ENCODE results near the gene SLC26A6. TPM values are rescaled to one million over a fixed set of nuclear protein-coding genes. Genes with fewer than 3 reads are reported as not detected.

Gene SLC26A6
- total RNA-seq, 2 donors from 2014 or later = 38.3 to 110 TPM

- H3K9me3 Mint-ChIP-seq = no peaks in the 10 kb centered on the region
- peak overlapping the region in 1 of 2 donors; percentile 17 for H3K27ac Mint-ChIP-seq
- ATAC-seq (no peak), DNase-seq (ENCODE audit: low spot score in 2 of 2) (no peak)
- H3K36me3 Mint-ChIP-seq = no peaks in the 10 kb centered on the region
These were observed 9.9 kb upstream of the SLC26A6 start for GRCh38 chr3:48644898-48645760.

GRCh38 chr3:48642605-48643004 is 7.3 kb upstream of the SLC26A6 start:
- Mint-ChIP-seq H3K36me3 (no peaks in the 10 kb centered on the region), H3K27ac (peak overlapping the region in 1 of 2 donors; percentile 17), H3K9me3 (no peaks in the 10 kb centered on the region)
- DNase-seq (ENCODE audit: low spot score in 2 of 2) (no peak), ATAC-seq (no peak)

GRCh38 chr3:48641396-48641795 is 6.1 kb upstream of the SLC26A6 start:
- DNase-seq (ENCODE audit: low spot score in 2 of 2) = no peak
- Mint-ChIP-seq H3K36me3 (no peaks in the 10 kb centered on the region), H3K9me3 (no peaks in the 10 kb centered on the region), H3K27ac (peak overlapping the region in 1 of 2 donors; percentile 88)
- ATAC-seq = no peak

- no peak overlapping the region for H3K27ac Mint-ChIP-seq
- ATAC-seq = no peak
- no peaks in the 10 kb centered on the region for H3K36me3 Mint-ChIP-seq
- no peaks in the 10 kb centered on the region for H3K9me3 Mint-ChIP-seq
- no peak for DNase-seq (ENCODE audit: low spot score in 2 of 2)
These were observed 4.8 kb upstream of the SLC26A6 start for GRCh38 chr3:48639944-48640606.

GRCh38 chr3:48637305-48637704 is 2.0 kb upstream of the SLC26A6 start:
- H3K36me3 Mint-ChIP-seq = peaks cover 0 to 5% of the 10 kb centered on the region in 2 donors
- no peak for DNase-seq (ENCODE audit: low spot score in 2 of 2)
- peak overlapping the region in 1 of 2 donors; percentile 66 for H3K27ac Mint-ChIP-seq
- ATAC-seq = no peak
- no peaks in the 10 kb centered on the region for H3K9me3 Mint-ChIP-seq

GRCh38 chr3:48636149-48636655 is 941 bp upstream of the SLC26A6 start:
- peaks cover 0 to 5% of the 10 kb centered on the region in 2 donors for H3K36me3 Mint-ChIP-seq
- no peaks in the 10 kb centered on the region for H3K9me3 Mint-ChIP-seq
- DNase-seq (ENCODE audit: low spot score in 2 of 2) (no peak), ATAC-seq (no peak)
- H3K27ac Mint-ChIP-seq = peak overlapping the region; percentile 22 to 83

- peaks cover 0 to 5% of the 10 kb centered on the region in 2 donors for H3K36me3 Mint-ChIP-seq
- DNase-seq (ENCODE audit: low spot score in 2 of 2) (peak in 1 of 2 donors; percentile 58), ATAC-seq (peak; percentile 9 to 22)
- H3K9me3 Mint-ChIP-seq = no peaks in the 10 kb centered on the region
- peak overlapping the region in 1 of 2 donors; percentile 83 for H3K27ac Mint-ChIP-seq
These were observed 520 bp downstream of the SLC26A6 start for GRCh38 chr3:48634661-48635221.

GRCh38 chr3:48633743-48634142 is 1.5 kb downstream of the SLC26A6 start:
- H3K36me3 Mint-ChIP-seq = peaks cover 0 to 5% of the 10 kb centered on the region in 2 donors
- H3K9me3 Mint-ChIP-seq = no peaks in the 10 kb centered on the region
- DNase-seq (ENCODE audit: low spot score in 2 of 2) (no peak), ATAC-seq (no peak)
- no peak overlapping the region for H3K27ac Mint-ChIP-seq

- ATAC-seq = no peak
- Mint-ChIP-seq H3K36me3 (peaks cover 0 to 5% of the 10 kb centered on the region in 2 donors), H3K27ac (no peak overlapping the region), H3K9me3 (no peaks in the 10 kb centered on the region)
- no peak for DNase-seq (ENCODE audit: low spot score in 2 of 2)
These were observed 2.0 kb downstream of the SLC26A6 start for GRCh38 chr3:48633256-48633655.

- Mint-ChIP-seq H3K27ac (no peak overlapping the region), H3K36me3 (peaks cover 0 to 5% of the 10 kb centered on the region in 2 donors), H3K9me3 (no peaks in the 10 kb centered on the region)
- ATAC-seq = no peak
- no peak for DNase-seq (ENCODE audit: low spot score in 2 of 2)
These were observed 3.5 kb downstream of the SLC26A6 start for GRCh38 chr3:48631516-48632448.

GRCh38 chr3:48630833-48631232 is 4.4 kb downstream of the SLC26A6 start:
- ATAC-seq = no peak
- Mint-ChIP-seq H3K9me3 (no peaks in the 10 kb centered on the region), H3K36me3 (peaks cover 0 to 5% of the 10 kb centered on the region in 2 donors), H3K27ac (no peak overlapping the region)
- no peak for DNase-seq (ENCODE audit: low spot score in 2 of 2)

- Mint-ChIP-seq H3K9me3 (no peaks in the 10 kb centered on the region), H3K27ac (no peak overlapping the region), H3K36me3 (peaks cover 0 to 5% of the 10 kb centered on the region in 2 donors)
- ATAC-seq = no peak
- DNase-seq (ENCODE audit: low spot score in 2 of 2) = no peak
These were observed 4.9 kb downstream of the SLC26A6 start for GRCh38 chr3:48630407-48630806.

GRCh38 chr3:48629894-48630293 is 5.4 kb downstream of the SLC26A6 start:
- Mint-ChIP-seq H3K9me3 (no peaks in the 10 kb centered on the region), H3K27ac (no peak overlapping the region), H3K36me3 (peaks cover 0 to 5% of the 10 kb centered on the region in 2 donors)
- no peak for ATAC-seq
- no peak for DNase-seq (ENCODE audit: low spot score in 2 of 2)

GRCh38 chr3:48628277-48629017 is 6.8 kb downstream of the SLC26A6 start:
- DNase-seq (ENCODE audit: low spot score in 2 of 2) (no peak), ATAC-seq (no peak)
- Mint-ChIP-seq H3K36me3 (peaks cover 0 to 5% of the 10 kb centered on the region in 2 donors), H3K9me3 (no peaks in the 10 kb centered on the region), H3K27ac (peak overlapping the region; percentile 7 to 38)

GRCh38 chr3:48625600-48625999 is 9.7 kb downstream of the SLC26A6 start:
- Mint-ChIP-seq H3K9me3 (no peaks in the 10 kb centered on the region), H3K27ac (no peak overlapping the region), H3K36me3 (no peaks in the 10 kb centered on the region)
- DNase-seq (ENCODE audit: low spot score in 2 of 2) (no peak), ATAC-seq (no peak)
